ENCODE measurements around the gene PTPN9.

DNA sequence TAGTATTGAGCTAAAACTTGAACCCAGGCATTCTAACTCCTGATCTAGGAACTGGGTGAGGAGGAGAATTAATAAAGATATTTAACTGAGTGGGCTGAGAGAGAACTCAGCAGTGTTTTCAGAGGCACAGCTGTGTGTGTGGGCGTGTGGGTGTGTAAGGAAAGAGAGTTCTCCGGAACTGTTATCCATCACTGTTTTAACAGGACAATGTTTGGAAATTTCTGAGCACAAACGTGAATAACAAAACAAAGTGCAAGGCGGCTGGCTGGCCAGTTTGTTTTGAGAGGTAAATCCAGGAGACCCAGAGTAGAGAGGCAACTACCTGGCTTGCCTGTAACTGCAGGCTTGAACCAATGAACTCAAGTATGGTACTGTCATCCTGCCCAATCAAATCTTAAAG, 5.0 kb upstream of the PTPN9 start:
- TF ChIP-seq, protein P1, sequence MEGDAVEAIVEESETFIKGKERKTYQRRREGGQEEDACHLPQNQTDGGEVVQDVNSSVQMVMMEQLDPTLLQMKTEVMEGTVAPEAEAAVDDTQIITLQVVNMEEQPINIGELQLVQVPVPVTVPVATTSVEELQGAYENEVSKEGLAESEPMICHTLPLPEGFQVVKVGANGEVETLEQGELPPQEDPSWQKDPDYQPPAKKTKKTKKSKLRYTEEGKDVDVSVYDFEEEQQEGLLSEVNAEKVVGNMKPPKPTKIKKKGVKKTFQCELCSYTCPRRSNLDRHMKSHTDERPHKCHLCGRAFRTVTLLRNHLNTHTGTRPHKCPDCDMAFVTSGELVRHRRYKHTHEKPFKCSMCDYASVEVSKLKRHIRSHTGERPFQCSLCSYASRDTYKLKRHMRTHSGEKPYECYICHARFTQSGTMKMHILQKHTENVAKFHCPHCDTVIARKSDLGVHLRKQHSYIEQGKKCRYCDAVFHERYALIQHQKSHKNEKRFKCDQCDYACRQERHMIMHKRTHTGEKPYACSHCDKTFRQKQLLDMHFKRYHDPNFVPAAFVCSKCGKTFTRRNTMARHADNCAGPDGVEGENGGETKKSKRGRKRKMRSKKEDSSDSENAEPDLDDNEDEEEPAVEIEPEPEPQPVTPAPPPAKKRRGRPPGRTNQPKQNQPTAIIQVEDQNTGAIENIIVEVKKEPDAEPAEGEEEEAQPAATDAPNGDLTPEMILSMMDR (conservative IDR thresholded peaks at IDR 0.05; ENCODE audit: low read depth, low read length) = no peak
- no peak for TF ChIP-seq EZH2 (IDR thresholded peaks at IDR 0.05; ENCODE audit: borderline replicate concordance, low read depth, low read length, poor library complexity, severe bottlenecking)
